HFF-Myc (cell line): Measurements from ENCODE around the gene CDK12.

ENCODE experiments used
- DNase-seq: peaks from one replicate; pipeline ENCODE4 v3.0.0-alpha.2; 2011; ENCODE audit warnings: low read depth; ENCODE audit errors: extremely low read depth
- H3K4me3 ChIP-seq: replicated peaks from 2 replicates; pipeline ENCODE4 v1.5.1; 2011; ENCODE audit warnings: low read depth, mild to moderate bottlenecking, control low read depth, low read length
- CTCF ChIP-seq: IDR thresholded peaks from 2 replicates; pipeline ENCODE4 v1.5.1; 2012; ENCODE audit warnings: mild to moderate bottlenecking, low read depth, low read length, control low read depth; ENCODE audit errors: missing control alignments

CDK12 gene

GRCh38 chr17:39569126-39569525 is 107.8 kb downstream of the CDK12 start:
- no peak for TF ChIP-seq CTCF
- no peak for DNase-seq
- no peak overlapping the region for H3K4me3 ChIP-seq

GRCh38 chr17:39572121-39572520 is 110.8 kb downstream of the CDK12 start:
- no peak for TF ChIP-seq CTCF
- H3K4me3 ChIP-seq = no peak overlapping the region
- no peak for DNase-seq

DNA sequence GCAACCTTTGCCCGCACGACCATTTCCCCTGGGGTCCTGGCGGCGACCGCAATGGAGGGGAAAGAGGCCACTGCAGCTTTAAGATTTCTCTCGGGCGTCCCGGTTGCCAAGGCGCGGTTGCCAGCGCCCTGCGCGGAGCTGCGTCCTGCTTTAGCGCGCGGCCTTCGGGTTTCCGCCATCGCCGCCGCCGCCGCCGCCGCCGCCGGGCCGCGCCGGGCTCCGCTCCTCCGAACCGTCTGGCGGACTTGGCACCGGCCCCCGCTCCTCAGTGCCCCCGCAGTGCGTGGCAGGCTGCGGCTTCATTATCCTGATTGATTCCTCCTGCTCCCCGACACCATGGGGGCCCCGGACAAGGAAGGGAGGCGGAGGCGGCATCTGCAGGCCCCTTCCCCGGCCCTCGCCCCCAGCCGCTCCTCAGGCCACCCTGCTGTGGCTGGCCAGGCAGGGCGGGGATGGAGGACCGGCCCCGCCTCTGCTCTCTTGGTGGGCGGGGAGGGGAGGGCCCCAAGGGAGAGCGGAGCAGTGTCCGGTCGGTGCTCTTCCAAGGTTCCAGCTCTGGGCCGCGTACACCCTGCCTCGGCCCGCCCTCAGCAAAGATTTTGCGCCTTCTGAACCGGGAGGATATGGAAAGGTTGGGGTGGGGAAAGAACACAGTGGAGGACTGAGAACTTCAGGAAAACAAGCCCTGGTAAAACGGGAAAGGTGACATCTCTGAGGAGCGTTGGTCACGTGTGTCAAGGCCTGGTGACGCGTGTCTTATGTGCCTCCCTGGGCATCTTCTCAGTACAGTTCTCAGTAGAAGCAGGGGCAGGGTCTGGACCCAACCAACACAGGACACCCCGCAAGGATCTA is 112.4 kb downstream of the CDK12 start:
- TF ChIP-seq CTCF = no peak
- H3K4me3 ChIP-seq = peak overlapping the region; percentile 48
- no peak for DNase-seq

DNA sequence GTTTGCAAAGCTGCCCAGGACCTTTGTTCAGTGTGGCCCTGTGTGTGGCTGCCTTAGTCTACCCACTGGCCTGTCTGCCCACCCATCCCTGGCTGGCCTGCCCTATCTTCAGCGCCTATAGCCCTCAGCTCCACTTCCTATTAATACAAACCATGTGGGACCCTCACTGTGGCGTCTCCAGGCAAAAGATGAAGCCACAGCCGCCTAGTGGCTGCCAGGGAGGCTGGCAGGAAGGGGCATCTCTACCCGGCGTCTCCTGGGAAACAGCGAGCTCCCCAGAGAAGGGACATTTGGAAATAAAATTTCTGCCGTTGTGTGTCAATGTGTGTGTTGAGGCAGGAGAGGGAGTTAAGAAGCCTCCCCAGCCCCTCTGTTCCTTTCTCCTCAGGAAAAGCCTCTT is 114.9 kb downstream of the CDK12 start:
- peak; percentile 74 for TF ChIP-seq CTCF
- no peak for DNase-seq
- H3K4me3 ChIP-seq = no peak overlapping the region

DNA sequence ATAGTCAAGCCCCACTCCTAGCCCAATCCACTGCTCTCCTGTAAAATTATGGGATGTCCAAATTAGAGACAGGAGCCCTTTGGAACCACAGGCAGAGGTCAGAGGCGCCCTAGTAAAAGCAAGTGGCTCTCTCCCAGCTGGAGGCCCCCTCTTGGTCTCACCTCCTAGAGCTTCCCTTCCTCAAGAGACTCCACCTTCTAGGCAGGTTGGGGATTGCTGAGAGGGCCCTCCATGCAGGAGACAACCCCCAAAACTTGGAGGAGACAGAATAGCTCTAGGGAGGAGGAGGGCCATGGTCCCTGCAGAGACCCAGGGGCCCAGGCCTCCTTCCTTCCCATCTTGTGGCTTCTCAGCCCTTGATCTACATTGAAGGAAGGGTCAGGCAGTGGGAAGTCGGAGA is 117.0 kb downstream of the CDK12 start:
- TF ChIP-seq CTCF = no peak
- no peak for DNase-seq
- no peak overlapping the region for H3K4me3 ChIP-seq

- TF ChIP-seq CTCF = no peak
- H3K4me3 ChIP-seq = no peak overlapping the region
- DNase-seq = no peak
These were observed 118.2 kb downstream of the CDK12 start for GRCh38 chr17:39579318-39580081.
